GM12878 (cell line): ENCODE results near the gene SAP25. TPM values are rescaled to one million over a fixed set of nuclear protein-coding genes. Genes with fewer than 3 reads are reported as not detected.

ENCODE experiments used
- CREB1 ChIP-seq: IDR thresholded peaks from 2 replicates; pipeline ENCODE4 v1.6.1; 2012; ENCODE audit warnings: low read depth, mild to moderate bottlenecking, inconsistent platforms
- GABPA ChIP-seq: IDR thresholded peaks from 2 replicates; pipeline ENCODE4 v1.6.1; 2014; ENCODE audit warnings: antibody characterized with exemption, low read depth, mild to moderate bottlenecking, inconsistent platforms
- RELB ChIP-seq: fragments of 450-650 bp; IDR thresholded peaks from 2 replicates; pipeline ENCODE4 v1.6.1; 2017; ENCODE audit warnings: low read depth, mild to moderate bottlenecking, moderate library complexity
- SKIL ChIP-seq: fragments of 450-650 bp; IDR thresholded peaks from 2 replicates; pipeline ENCODE4 v1.6.1; 2017; ENCODE audit warnings: mild to moderate bottlenecking, low read depth, inconsistent platforms; ENCODE audit not compliant: poor library complexity, severe bottlenecking
- SPI1 ChIP-seq: IDR thresholded peaks from 2 replicates; pipeline ENCODE4 v1.6.1; 2011; ENCODE audit warnings: low read depth, mild to moderate bottlenecking, low read length, moderate library complexity, borderline replicate concordance; ENCODE audit not compliant: insufficient read depth
- SRF ChIP-seq, 2 experiments: IDR thresholded peaks; 2 replicates each; pipeline ENCODE4 v1.6.1; 2011; ENCODE audit warnings: low read depth in 2 of 2, low read length in 2 of 2, mild to moderate bottlenecking in 1 of 2, moderate library complexity in 1 of 2
- ZBTB33 ChIP-seq: fragments of 450-650 bp; IDR thresholded peaks from 2 replicates; pipeline ENCODE4 v1.6.1; 2017; ENCODE audit warnings: mild to moderate bottlenecking
- polyA plus RNA-seq, 11 experiments: library from polyadenylated mRNA; depleted of rRNA in 4 of 11; unstranded in 6 of 11; stranded (reverse) in 5 of 11; fragments of >200 nt; fragmentation: Nextera tagmentation in 4 of 11; fragmentation: Illumina TruSeq in 1 of 11; extraction: Ambion mirVana in 4 of 11; extraction: Trizol in 1 of 11; gene quantifications; 1 replicate in 1 of 11; 2 replicates in 10 of 11; pipeline versions ENCODE4 v1.2.1 to v1.2.3, GENCODE V29; 2011 to 2016; ENCODE audit warnings: inconsistent platforms in 2 of 11, missing spikeins in 2 of 11, low read depth in 1 of 11
- total RNA-seq, 4 experiments: library from RNA; depleted of rRNA in 3 of 4; stranded (reverse); fragments of >200 nt in 3 of 4; fragmentation: Illumina TruSeq in 1 of 4; extraction: Trizol in 1 of 4; gene quantifications; 2 replicates each; pipeline versions ENCODE4 v1.2.1 to v1.2.3, GENCODE V29; 2013 to 2021

SAP25 gene
- total and polyA plus RNA-seq, 10 of the 15 experiments (the other 5 are each of a cell fraction or from before 2014, with no cell fraction given) = 0.14 to 8.6 (median 1.1) TPM

- TF ChIP-seq RELB (peak; percentile 53; the same call in 1 of the 2 replicates), GABPA (no peak), ZBTB33 (no peak), SKIL (peak; percentile 79), CREB1 (no peak), SPI1 (0 out of 2 replicates have a peak, but pooled peaks have one; percentile 11), SRF (IDR thresholded peaks at IDR 0.05; ENCODE audit: low read depth in 2 of 2, low read length in 2 of 2) (no peak)
These were observed 27.4 kb downstream of the SAP25 start (continued) for GRCh38 chr7:100546129-100546925.
